Trophoblast cell (in vitro differentiated cells and primary cell): ENCODE measurements around the gene EIF3B.

Source experiments
- DNase-seq, 2 donors: peaks; one replicate each; pipeline ENCODE4 v3.0.0-alpha.2; 2016
- H2AFZ ChIP-seq: 2 replicates; pipeline ENCODE4 v1.6.1; 2013; ENCODE audit warnings: low read length, moderate library complexity, mild to moderate bottlenecking; ENCODE audit not compliant: insufficient read depth, poor library complexity
- H2AK5ac ChIP-seq: 2 replicates; pipeline ENCODE4 v1.6.1; 2013; ENCODE audit warnings: mild to moderate bottlenecking, low read length
- H2BK120ac ChIP-seq: 2 replicates; pipeline ENCODE4 v1.6.1; 2013; ENCODE audit warnings: low read length, mild to moderate bottlenecking, moderate library complexity; ENCODE audit not compliant: insufficient read depth, poor library complexity
- H2BK12ac ChIP-seq: 2 replicates; pipeline ENCODE4 v1.6.1; 2013; ENCODE audit warnings: mild to moderate bottlenecking, low read length, moderate library complexity
- H2BK5ac ChIP-seq: 2 replicates; pipeline ENCODE4 v1.6.1; 2013; ENCODE audit warnings: low read length, low read depth, moderate library complexity, mild to moderate bottlenecking; ENCODE audit not compliant: poor library complexity
- H3K14ac ChIP-seq: 2 replicates; pipeline ENCODE4 v1.6.1; 2013; ENCODE audit warnings: mild to moderate bottlenecking, low read length
- H3K18ac ChIP-seq: 2 replicates; pipeline ENCODE4 v1.6.1; 2013; ENCODE audit warnings: mild to moderate bottlenecking, low read length
- H3K23ac ChIP-seq: 2 replicates; pipeline ENCODE4 v1.6.1; 2013; ENCODE audit warnings: low read length
- H3K27ac ChIP-seq: 2 replicates; pipeline ENCODE4 v1.5.1; 2013; ENCODE audit warnings: low read depth, mild to moderate bottlenecking, inconsistent platforms, low read length, moderate library complexity
- H3K27me3 ChIP-seq: 2 replicates; pipeline ENCODE4 v1.6.1; 2013; ENCODE audit warnings: inconsistent platforms, mild to moderate bottlenecking, low read length, moderate library complexity; ENCODE audit not compliant: insufficient read depth
- H3K36me3 ChIP-seq, 2 experiments: 1 replicate in 1 of 2; 2 replicates in 1 of 2; pipeline ENCODE4 v1.6.1; 2013; ENCODE audit warnings: low read length in 2 of 2, mild to moderate bottlenecking in 2 of 2, moderate library complexity in 1 of 2; ENCODE audit not compliant: insufficient read depth in 2 of 2, control insufficient read depth in 1 of 2
- H3K4ac ChIP-seq: 2 replicates; pipeline ENCODE4 v1.6.1; 2013; ENCODE audit warnings: low read depth, mild to moderate bottlenecking, low read length, moderate library complexity
- H3K4me1 ChIP-seq, 2 experiments: 1 replicate in 1 of 2; 2 replicates in 1 of 2; pipeline ENCODE4 v1.6.1; 2013; ENCODE audit warnings: low read length in 2 of 2, mild to moderate bottlenecking in 2 of 2, moderate library complexity in 1 of 2; ENCODE audit not compliant: insufficient read depth in 2 of 2, control insufficient read depth in 1 of 2
- H3K4me2 ChIP-seq: 2 replicates; pipeline ENCODE4 v1.6.1; 2013; ENCODE audit warnings: inconsistent platforms, mild to moderate bottlenecking, low read length, moderate library complexity
- H3K4me3 ChIP-seq: 2 replicates; pipeline ENCODE4 v1.5.1; 2013; ENCODE audit warnings: mild to moderate bottlenecking, low read depth, low read length, inconsistent platforms
- H3K79me1 ChIP-seq: one replicate; pipeline ENCODE4 v1.6.1; 2013; ENCODE audit warnings: low read length
- H3K79me2 ChIP-seq: 2 replicates; pipeline ENCODE4 v1.6.1; 2013; ENCODE audit warnings: low read length, mild to moderate bottlenecking; ENCODE audit not compliant: control insufficient read depth, insufficient read depth, poor library complexity
- H3K9ac ChIP-seq: 2 replicates; pipeline ENCODE4 v1.6.1; 2013; ENCODE audit warnings: mild to moderate bottlenecking, low read length
- H3K9me3 ChIP-seq: 2 replicates; pipeline ENCODE4 v1.6.1; 2013; ENCODE audit warnings: low read depth, mild to moderate bottlenecking, control low read depth, inconsistent platforms, low read length; ENCODE audit not compliant: insufficient read depth
- H4K12ac ChIP-seq: 2 replicates; pipeline ENCODE4 v1.6.1; 2013; ENCODE audit warnings: low read depth, mild to moderate bottlenecking, low read length, moderate library complexity
- H4K8ac ChIP-seq: 2 replicates; pipeline ENCODE4 v1.6.1; 2013; ENCODE audit warnings: low read depth, mild to moderate bottlenecking, low read length, moderate library complexity
- H4K91ac ChIP-seq: one replicate; pipeline ENCODE4 v1.6.1; 2013; ENCODE audit warnings: low read depth, mild to moderate bottlenecking, low read length, moderate library complexity
- WGBS: extraction: QIAGEN DNeasy Blood & Tissue Kit; methylation state at CpG from one replicate; pipeline ENCODE4 v1.1.7; 2013; ENCODE audit warnings: missing lambda C conversion rate; ENCODE audit not compliant: insufficient read length, insufficient coverage; ENCODE audit errors: extremely low coverage; 5-methylcytosine and 5-hydroxymethylcytosine counted together

Gene EIF3B

GRCh38 chr7:2373646-2374045 is 19.0 kb downstream of the EIF3B start:
- no peak overlapping the region for H2BK120ac ChIP-seq
- no peak overlapping the region for H4K8ac ChIP-seq
- no peak overlapping the region for H3K18ac ChIP-seq
- DNase-seq, result no peak
- no peak overlapping the region for H4K12ac ChIP-seq
- H4K91ac ChIP-seq, result no peak overlapping the region
- no peaks in the 10 kb centered on the region for H3K79me1 ChIP-seq
- H3K4ac ChIP-seq, result no peak overlapping the region
- H2BK12ac ChIP-seq, result no peak overlapping the region
- no peak overlapping the region for H3K4me3 ChIP-seq
- H3K27me3 ChIP-seq, result no peaks in the 10 kb centered on the region
- no peaks in the 10 kb centered on the region for H3K9me3 ChIP-seq
- no CpG with 5 or more reads among the region's 7 CpGs for WGBS
- no peak overlapping the region for H3K9ac ChIP-seq
- no peak overlapping the region for H2AK5ac ChIP-seq
- H3K14ac ChIP-seq, result no peak overlapping the region
- H3K27ac ChIP-seq, result no peak overlapping the region
- H2AFZ ChIP-seq, result no peak overlapping the region
- H3K4me2 ChIP-seq, result no peak overlapping the region
- H2BK5ac ChIP-seq, result no peak overlapping the region
- H3K23ac ChIP-seq, result no peak overlapping the region
- peaks cover 82 to 90% of the 10 kb centered on the region in 2 experiments for H3K36me3 ChIP-seq
- H3K79me2 ChIP-seq, result no peaks in the 10 kb centered on the region
- H3K4me1 ChIP-seq, result no peaks in the 10 kb centered on the region

- Histone ChIP-seq H3K18ac (no peak overlapping the region), H3K4me2 (no peak overlapping the region), H3K4me1 (no peaks in the 10 kb centered on the region), H2BK120ac (no peak overlapping the region), H2BK12ac (no peak overlapping the region), H3K14ac (no peak overlapping the region), H3K4ac (no peak overlapping the region), H4K12ac (no peak overlapping the region), H3K27me3 (no peaks in the 10 kb centered on the region), H3K9me3 (no peaks in the 10 kb centered on the region), H3K79me2 (no peaks in the 10 kb centered on the region), H4K91ac (no peak overlapping the region), H2AFZ (no peak overlapping the region), H2BK5ac (no peak overlapping the region), H3K9ac (no peak overlapping the region), H3K23ac (no peak overlapping the region), H3K79me1 (no peaks in the 10 kb centered on the region), H3K36me3 (peaks cover 84 to 90% of the 10 kb centered on the region in 2 experiments), H3K27ac (no peak overlapping the region), H2AK5ac (no peak overlapping the region), H3K4me3 (no peak overlapping the region), H4K8ac (no peak overlapping the region)
- WGBS, result no CpG with 5 or more reads among the region's 18 CpGs
- no peak for DNase-seq
These were observed 19.8 kb downstream of the EIF3B start for GRCh38 chr7:2374401-2374800.

GRCh38 chr7:2374830-2375728 is 20.5 kb downstream of the EIF3B start:
- WGBS, result no CpG with 5 or more reads among the region's 26 CpGs
- no peak overlapping the region for H3K23ac ChIP-seq

GRCh38 chr7:2376351-2377154 is 21.9 kb downstream of the EIF3B start:
- Histone ChIP-seq H4K12ac (no peak overlapping the region), H3K4ac (no peak overlapping the region), H3K79me2 (no peaks in the 10 kb centered on the region), H3K27ac (no peak overlapping the region), H2AFZ (no peak overlapping the region), H3K18ac (no peak overlapping the region), H3K14ac (no peak overlapping the region), H4K91ac (no peak overlapping the region), H2BK5ac (no peak overlapping the region), H3K4me3 (no peak overlapping the region), H3K4me2 (no peak overlapping the region), H3K9me3 (peaks cover 1% of the 10 kb centered on the region), H3K23ac (no peak overlapping the region), H3K36me3 (peaks cover 86 to 92% of the 10 kb centered on the region in 2 experiments), H2BK12ac (no peak overlapping the region), H3K79me1 (no peaks in the 10 kb centered on the region), H4K8ac (no peak overlapping the region), H3K27me3 (no peaks in the 10 kb centered on the region), H3K9ac (no peak overlapping the region), H2AK5ac (no peak overlapping the region), H2BK120ac (no peak overlapping the region), H3K4me1 (no peaks in the 10 kb centered on the region)
- no peak for DNase-seq
- no CpG with 5 or more reads among the region's 27 CpGs for WGBS

More at GRCh38 chr7:2374830-2375728, 20.5 kb downstream of the EIF3B start:
- H3K36me3 ChIP-seq, result peaks cover 85 to 90% of the 10 kb centered on the region in 2 experiments
- H3K9me3 ChIP-seq, result no peaks in the 10 kb centered on the region
- no peak overlapping the region for H3K4ac ChIP-seq
- H3K9ac ChIP-seq, result no peak overlapping the region
- no peak overlapping the region for H2BK120ac ChIP-seq
- no peak overlapping the region for H3K4me3 ChIP-seq
- no peak overlapping the region for H3K18ac ChIP-seq
- H3K27me3 ChIP-seq, result no peaks in the 10 kb centered on the region
- H2BK5ac ChIP-seq, result no peak overlapping the region
- H3K4me1 ChIP-seq, result no peaks in the 10 kb centered on the region
- no peak overlapping the region for H2BK12ac ChIP-seq
- H3K14ac ChIP-seq, result no peak overlapping the region
- H2AFZ ChIP-seq, result no peak overlapping the region
- no peak overlapping the region for H4K91ac ChIP-seq
- H4K8ac ChIP-seq, result no peak overlapping the region
- H3K27ac ChIP-seq, result no peak overlapping the region
- H3K79me1 ChIP-seq, result no peaks in the 10 kb centered on the region
- no peaks in the 10 kb centered on the region for H3K79me2 ChIP-seq
- no peak overlapping the region for H4K12ac ChIP-seq
- no peak overlapping the region for H3K4me2 ChIP-seq
- DNase-seq, result no peak
- no peak overlapping the region for H2AK5ac ChIP-seq
